Stimulated activated CD4-positive, alpha-beta T cell treated with anti-CD3 and anti-CD28 coated beads, TNF-alpha, amount 100 ng/mL, for 4 hours (primary cell): ENCODE data around the gene TENM3.

Experiments
- DNase-seq, 3 experiments: peaks; one replicate each; pipeline ENCODE4 v3.0.0-alpha.2; 2020; ENCODE audit warnings: low read depth in 3 of 3

The TENM3 gene

DNA sequence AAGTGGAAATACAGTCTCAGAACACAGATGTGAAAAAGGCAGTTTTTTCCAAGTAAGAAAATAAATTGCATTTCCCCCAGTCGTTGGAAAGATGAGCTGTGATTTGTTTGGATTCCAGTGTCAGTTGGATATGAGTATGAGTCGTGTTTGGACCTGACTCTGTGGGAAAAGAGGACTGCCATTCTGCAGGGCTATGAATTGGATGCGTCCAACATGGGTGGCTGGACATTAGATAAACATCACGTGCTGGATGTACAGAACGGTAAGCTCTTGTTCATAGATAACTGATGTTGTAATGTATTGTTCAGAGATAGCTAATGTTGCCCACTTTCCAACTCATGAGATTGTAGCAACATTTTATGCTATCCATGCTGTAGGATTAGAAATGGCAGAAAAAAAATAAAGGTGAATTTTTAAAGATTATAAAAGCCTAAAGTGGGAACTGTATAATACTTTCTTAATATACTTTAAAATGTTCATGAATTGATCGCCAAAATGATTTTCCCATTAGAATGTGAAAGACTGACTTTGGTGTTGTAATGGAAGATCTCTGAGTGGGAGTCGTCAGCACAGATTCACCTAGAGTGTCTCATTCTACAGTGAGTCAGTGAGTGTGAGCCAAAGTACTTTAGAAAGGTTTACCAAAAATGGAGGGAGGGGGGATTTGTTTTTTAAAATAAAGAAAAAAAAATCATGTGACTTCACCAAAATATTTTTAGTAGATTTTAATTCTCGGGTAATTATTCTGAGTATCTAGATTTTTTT, 495.3 kb downstream of the TENM3 start:
- no peak for DNase-seq

DNA sequence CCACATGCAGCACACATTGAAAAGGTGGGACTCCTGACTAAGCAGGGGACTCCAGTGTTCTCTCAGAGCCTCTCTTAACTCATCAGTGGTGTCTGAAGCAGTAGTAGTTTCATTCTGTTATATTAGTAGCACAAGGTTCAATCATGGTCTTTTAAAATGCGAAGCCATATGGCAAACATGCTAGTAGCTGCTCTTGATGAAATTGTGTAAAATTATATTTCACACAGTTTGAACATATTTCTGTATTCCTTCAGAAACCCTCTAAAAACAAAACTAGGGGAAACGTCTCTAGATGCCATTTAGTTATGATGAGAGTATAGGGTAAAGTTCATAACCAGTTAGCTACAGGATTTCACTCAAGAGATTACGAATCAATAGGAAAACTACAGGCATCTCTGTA, 497.1 kb downstream of the TENM3 start:
- no peak for DNase-seq

DNA sequence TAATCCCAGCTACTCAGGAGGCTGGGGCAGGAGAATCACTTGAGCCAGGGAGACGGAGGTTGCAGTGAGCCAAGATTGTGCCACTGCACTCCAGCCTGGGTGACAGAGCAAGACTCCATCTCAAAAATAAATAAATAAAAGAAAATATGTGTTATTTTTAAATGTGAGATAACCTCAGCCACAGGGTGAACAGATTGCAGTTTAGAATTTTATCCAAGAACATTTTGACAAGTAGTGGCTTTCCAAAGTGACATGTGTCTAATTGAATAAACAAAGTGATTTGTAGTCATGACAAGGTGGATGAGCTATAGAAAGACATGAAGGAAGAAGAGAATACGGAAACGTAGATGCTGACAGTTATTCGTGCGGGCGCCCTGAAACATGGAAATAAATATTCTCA, 497.9 kb downstream of the TENM3 start:
- no peak for DNase-seq

DNA sequence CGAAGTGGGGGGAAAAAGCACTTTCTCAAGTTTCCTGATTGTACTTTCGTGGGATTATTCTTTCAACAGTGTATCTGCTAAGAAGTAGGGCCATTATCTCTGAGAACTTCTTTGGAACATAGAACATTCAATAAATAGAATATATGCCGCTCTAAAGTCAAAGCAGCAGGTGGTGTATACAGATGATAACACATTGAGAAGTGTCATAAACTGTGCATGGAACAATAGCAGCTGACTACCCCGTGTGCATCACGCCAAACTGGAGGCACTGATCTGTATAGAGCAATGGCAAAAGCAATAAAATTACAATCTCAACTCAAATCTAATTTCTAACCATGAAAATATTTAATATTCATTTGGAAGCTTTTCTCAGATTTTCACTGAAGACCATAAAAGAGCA, 498.7 kb downstream of the TENM3 start:
- DNase-seq = no peak

DNA sequence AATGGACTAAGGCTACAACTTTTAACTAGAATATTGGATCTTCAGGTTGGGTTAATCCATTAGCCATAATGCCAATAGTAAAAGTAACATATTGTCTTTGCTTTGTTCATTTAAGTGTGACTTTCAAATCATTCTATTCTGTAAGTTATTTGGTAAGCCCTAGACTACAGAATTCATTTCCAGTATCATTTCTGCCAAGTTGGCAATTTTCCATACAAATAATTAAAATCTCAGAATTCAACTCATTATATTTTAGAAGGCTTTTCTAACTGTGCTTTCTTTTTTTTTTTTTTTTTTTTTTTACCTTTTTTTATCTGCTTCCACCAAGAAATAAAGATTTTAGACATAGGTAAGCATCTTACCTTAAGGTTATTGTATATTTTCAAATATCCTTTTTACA, 500.6 kb downstream of the TENM3 start:
- no peak for DNase-seq

GRCh38 chr4:182745237-182745636, 502.0 kb downstream of the TENM3 start:
- no peak for DNase-seq

- DNase-seq = no peak
These were observed 503.7 kb downstream of the TENM3 start for GRCh38 chr4:182746876-182747275.

GRCh38 chr4:182748283-182748682, 505.1 kb downstream of the TENM3 start:
- DNase-seq = no peak

DNA sequence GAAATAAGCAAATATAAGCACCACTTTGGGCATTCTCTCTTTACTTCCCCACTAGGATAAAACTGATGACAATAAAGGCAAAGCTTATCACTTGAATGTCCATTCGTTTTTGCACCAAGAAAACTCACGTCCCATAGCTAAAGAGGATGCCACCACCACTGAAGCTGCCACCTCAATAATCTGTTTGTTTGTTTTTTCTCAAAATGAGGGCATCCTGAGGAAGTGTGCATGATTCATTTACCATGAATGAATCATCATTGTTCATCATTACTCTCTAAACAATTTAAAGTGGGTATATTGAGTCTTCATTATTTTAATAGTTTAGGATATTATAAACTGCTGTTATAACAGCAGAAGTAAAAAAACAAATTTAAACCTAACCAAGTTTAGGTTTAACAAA, 505.7 kb downstream of the TENM3 start:
- DNase-seq = no peak

- no peak for DNase-seq
These were observed 506.5 kb downstream of the TENM3 start for GRCh38 chr4:182749667-182750167.

DNA sequence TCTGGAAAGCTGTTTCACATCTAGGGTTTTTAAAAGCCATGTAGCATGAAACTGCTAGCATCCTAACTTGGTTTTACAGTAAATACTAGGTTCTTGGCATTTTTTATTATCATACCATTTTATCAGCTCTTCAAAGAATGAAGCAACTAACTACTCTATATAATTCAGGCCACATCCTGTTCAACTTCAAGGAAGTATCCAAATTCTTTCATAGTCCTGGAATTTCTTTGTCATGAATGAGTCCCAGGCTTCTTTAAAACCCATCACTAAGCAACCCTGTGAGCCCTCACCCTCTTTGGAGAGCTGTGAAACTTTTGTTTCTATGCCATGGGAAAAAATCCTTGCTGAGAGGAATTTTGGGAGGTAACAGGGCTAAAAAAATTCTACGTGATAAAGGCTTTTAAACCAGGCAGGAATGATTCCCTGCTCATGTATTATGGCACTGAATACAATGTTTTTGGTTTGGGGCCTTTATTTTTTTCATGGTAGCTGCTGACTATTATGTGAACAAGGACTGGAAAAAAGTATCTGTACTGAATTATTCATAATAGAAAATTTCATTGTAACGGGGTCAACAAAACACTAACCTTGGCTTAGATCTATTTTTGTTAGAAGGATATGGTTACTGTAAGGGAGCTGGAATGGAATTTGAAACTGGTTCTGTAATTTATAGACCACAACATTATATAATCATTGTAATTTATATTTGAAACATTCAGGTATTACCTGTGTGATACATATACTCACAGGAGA, 509.1 kb downstream of the TENM3 start:
- DNase-seq = no peak

DNA sequence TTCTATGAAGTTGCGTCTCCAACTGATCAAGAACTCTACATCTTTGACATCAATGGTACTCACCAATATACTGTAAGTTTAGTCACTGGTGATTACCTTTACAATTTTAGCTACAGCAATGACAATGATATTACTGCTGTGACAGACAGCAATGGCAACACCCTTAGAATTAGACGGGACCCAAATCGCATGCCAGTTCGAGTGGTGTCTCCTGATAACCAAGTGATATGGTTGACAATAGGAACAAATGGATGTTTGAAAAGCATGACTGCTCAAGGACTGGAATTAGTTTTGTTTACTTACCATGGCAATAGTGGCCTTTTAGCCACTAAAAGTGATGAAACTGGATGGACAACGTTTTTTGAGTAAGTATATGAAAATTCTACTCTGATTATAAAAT, 511.7 kb downstream of the TENM3 start:
- no peak for DNase-seq

DNA sequence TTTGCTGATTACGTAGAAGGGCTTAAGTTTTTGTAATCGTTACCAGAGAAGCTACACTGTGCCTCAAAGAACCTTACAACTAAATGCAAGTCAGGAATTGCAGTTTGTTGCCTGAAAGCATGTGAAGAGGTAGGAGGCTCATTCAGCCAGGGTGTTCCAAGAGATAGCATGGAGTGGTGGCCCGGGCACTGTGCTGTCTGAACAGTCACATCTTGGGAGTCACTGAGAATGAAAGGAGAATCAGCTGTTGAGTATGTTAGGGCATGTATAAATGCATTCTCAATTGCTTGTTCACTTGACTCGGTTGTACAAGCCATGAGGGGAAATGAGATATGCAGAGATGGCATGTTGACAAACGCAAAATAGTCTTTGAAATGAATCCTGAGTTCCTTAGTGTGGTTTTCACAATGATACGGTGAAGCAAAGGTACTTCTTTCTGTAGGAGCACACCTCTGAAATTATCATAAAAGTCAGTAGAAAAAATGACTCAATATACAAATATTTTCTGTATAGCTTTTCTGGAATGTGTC, 513.0 kb downstream of the TENM3 start:
- DNase-seq = no peak

GRCh38 chr4:182758273-182758672, 515.1 kb downstream of the TENM3 start:
- no peak for DNase-seq

DNA sequence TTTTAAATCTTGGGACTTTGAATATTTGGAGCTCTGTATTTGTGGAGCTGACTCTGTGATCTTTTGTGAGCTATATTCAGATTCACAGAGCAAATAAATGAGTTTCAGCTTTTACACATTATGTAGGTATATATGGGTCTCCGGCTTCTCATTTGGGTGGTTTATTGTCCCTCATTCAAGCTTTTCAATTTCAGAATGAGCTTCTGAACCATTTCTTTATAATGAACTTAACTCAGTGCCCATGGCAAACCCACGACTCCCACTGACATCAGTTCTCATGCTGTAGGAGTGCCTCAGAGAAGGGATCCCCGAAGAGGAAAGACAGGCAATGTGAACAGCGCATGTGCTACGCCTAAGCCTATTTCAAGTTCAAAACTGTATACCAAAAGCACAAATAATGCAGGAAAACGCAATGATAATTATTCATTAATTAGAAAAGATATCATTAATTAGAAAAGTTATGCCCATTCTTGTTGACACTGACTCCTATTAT, 517.4 kb downstream of the TENM3 start:
- no peak for DNase-seq

DNA sequence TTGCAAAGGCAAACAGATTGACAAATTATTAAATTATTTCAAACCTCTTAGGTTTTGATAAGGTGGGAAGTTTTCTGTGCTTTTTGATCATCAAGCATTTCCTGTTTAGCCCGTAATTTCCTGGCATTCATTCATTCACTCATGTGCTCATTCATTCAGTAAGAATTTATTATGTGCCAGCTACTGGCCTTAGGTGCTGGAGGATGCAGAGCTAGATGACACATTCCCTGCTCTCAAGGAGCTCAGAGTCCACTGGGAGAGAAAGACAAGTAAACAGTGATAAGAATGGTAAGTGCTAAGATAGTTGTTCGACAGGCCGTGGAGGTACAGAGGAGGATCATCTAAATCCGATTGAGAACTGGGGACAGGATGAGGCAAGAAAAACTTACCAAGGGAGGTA, 520.9 kb downstream of the TENM3 start:
- no peak for DNase-seq

DNA sequence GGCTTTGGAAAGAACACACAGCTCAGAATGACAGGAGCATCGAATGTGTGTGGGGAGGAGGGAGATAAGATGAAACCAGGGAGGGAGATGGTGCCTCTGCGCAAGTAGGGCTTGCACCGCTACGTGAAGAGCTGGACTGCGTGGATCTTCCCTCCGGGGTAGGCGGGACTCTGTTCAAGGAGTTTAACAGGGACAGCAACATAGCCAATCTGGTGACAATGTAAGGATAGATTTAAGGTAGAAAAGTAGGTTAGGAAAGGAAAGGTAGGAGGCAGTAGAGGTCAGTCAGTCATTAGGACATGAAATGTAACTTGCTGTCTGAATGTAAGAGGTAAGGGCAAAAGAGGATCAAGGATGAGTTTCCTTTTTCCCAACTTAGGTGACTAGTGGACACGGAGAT, 521.4 kb downstream of the TENM3 start:
- no peak for DNase-seq

DNA sequence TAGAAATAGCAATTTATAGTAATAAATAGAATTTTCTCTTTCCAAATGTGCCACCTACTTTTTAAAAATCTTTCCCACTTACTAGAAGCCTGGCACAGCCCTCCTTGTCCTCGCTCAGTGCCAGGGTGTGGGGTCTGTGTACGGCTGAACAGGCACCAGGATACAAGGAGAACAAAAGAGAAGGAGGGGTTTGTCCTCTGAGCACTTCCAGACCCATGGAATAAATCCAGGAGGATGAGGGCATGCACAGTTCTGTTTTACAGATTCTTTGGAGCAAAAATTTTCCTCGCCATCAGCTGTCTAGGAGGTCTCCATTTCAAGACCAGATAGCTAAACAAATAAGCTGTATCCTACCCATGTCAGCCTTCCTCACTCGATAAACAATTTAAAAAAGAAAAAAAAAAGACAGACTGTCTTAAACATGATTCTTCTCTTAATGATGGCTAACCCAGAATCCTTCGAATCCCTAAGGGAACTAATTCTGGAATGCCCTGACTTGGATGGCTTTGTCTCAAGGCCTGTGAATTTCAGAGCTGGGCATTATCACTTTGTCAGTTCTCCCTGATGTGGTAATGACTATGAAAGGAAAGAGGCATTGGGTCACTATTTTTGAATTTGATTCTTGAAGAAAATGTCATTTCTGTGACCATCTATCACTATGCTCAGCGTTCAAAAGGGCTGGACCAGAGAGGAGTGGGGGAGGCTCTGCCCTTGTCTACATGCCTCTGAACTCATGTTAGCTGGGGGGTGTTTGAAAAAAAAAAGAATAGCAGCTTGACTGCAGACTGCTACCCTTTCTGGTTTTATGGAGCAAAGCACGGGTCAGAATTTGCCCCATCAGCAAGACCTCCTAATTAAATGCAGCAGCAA, 523.0 kb downstream of the TENM3 start:
- no peak for DNase-seq

DNA sequence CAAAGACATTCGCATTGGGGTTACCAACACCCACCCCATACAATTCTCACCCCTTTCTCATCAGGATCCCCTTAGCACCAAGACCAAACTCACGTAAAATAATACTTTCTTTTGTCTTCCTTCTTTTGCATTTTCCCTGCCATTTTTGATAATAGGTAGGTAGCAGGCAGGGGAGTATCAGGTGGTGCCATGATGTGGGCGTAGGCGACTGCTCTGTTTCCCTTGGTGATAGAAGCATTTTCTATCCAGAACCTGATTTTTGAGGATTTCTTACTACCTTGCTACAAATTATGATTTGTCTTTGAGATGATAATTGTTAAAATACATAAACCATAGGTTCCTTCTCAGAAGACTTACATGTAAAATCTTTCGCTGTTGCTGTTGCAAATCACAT, 523.7 kb downstream of the TENM3 start:
- no peak for DNase-seq

GRCh38 chr4:182768838-182769237, 525.6 kb downstream of the TENM3 start:
- DNase-seq = no peak

DNA sequence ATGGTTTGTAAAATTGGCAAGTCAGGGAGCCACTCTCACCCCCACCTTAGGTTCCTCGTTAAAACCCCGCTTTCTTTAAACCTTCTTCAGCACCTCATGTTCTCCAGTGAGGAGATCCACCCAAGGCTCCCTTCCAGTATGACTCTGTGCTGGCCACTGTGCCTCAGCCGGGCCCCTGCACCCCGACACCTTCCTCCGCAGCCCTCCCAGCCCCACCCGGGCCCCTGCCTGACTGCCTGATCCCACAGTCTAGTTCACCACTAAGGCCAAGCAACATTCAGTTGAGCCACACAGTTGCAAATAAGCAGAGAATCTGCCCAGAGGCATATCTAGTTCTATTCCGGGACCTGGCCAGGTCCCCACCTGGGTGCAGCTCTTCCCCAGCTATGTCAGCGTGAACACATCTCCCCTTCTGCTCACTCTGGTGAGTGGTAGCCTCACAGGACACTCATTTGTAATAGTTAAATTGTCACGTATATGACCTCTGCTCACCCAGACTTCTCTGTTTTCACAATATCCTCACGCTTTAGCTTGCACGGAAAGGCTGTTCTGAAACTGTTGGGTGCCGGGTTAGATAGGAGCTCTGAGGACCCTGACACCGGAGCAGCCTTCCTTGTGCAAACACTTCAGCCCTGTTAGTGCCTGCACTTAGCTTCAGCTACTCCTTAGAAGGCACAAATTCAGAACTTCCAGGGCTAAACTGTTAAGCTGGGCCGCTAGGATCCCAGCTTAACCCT, 527.2 kb downstream of the TENM3 start:
- no peak for DNase-seq
